Dermis blood vessel endothelial cell (primary cell): Measurements from ENCODE around the gene ACOX2. TPM values are rescaled to one million over a fixed set of nuclear protein-coding genes. Genes with fewer than 3 reads are reported as not detected.
"Not testable (repeated sequence)": the region's sequence is repeated elsewhere in the genome, so short reads cannot be mapped to it uniquely, and the experiment has no call there.

Source experiments
- DNase-seq: peaks from one replicate; pipeline ENCODE4 v3.0.0; 2010
- total RNA-seq: library from RNA; depleted of rRNA; stranded (reverse); fragments of >200 nt; gene quantifications from 2 replicates; pipeline ENCODE4 v1.2.3, GENCODE V29; 2014

Gene ACOX2
- total RNA-seq, 1 donor from 2014 or later, result 1.5 TPM

- no peak for DNase-seq
Measured at GRCh38 chr3:58534592-58535494, 2.1 kb downstream of the ACOX2 start.

- DNase-seq, result peak; percentile 77
Measured at GRCh38 chr3:58532794-58533220, 4.2 kb downstream of the ACOX2 start.

- DNase-seq, result peak; percentile 48
Measured at GRCh38 chr3:58531956-58532355, 5.0 kb downstream of the ACOX2 start.

- no peak for DNase-seq
Measured at GRCh38 chr3:58531555-58531954, 5.4 kb downstream of the ACOX2 start.

GRCh38 chr3:58530354-58530865 is 6.6 kb downstream of the ACOX2 start:
- DNase-seq, result no peak

- peak; percentile 41 for DNase-seq
Measured at GRCh38 chr3:58529516-58530353, 7.3 kb downstream of the ACOX2 start.

- peak; percentile 82 for DNase-seq
Measured at GRCh38 chr3:58528629-58529028, 8.4 kb downstream of the ACOX2 start.

- not testable (repeated sequence) for DNase-seq
Measured at GRCh38 chr3:58527440-58527839, 9.6 kb downstream of the ACOX2 start.

DNA sequence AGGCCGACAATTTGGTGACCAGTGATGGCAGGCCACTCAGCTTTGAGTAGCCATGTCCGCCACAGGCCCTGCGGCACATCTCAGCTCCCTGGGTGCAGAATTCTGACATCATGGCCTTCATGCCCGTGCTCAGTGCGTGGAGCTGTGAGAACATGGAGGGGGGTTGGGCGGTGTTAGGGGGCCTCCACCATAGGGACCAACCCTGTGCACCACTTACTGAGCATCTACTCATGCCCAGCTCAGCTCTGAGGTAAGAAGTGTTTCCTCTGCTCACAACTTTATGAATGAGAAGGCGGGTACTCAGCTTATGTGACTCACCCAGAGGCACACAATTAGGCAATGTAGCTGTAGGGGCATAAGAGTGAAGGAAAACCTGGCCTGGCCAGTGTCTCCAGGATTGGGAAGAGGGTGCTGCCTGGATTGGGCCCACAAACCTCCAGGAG is 10.5 kb downstream of the ACOX2 start:
- peak; percentile 88 for DNase-seq

- no peak for DNase-seq
Measured at GRCh38 chr3:58524326-58524888, 12.6 kb downstream of the ACOX2 start.

- no peak for DNase-seq
Measured at GRCh38 chr3:58522759-58523425, 14.1 kb downstream of the ACOX2 start.

GRCh38 chr3:58521917-58522631 is 14.9 kb downstream of the ACOX2 start:
- DNase-seq, result no peak

DNA sequence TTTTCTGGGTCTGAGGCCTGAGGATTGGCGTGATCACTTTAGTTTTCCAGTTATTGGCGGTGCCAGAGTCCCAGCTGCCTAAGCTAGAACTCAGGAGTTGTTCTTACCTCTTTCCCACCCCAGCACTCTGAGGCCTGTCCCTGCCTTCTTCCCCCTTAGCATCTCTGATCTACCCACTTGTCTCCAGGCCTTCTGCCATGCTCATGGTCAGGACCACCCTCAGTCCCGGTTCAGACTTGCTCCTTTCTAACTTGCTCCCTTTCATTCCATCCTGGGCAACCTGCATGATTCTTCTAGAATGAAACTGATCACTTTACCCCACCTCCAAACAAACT is 15.7 kb downstream of the ACOX2 start:
- DNase-seq, result no peak

- DNase-seq, result no peak
Measured at GRCh38 chr3:58520403-58521335, 16.3 kb downstream of the ACOX2 start.

DNA sequence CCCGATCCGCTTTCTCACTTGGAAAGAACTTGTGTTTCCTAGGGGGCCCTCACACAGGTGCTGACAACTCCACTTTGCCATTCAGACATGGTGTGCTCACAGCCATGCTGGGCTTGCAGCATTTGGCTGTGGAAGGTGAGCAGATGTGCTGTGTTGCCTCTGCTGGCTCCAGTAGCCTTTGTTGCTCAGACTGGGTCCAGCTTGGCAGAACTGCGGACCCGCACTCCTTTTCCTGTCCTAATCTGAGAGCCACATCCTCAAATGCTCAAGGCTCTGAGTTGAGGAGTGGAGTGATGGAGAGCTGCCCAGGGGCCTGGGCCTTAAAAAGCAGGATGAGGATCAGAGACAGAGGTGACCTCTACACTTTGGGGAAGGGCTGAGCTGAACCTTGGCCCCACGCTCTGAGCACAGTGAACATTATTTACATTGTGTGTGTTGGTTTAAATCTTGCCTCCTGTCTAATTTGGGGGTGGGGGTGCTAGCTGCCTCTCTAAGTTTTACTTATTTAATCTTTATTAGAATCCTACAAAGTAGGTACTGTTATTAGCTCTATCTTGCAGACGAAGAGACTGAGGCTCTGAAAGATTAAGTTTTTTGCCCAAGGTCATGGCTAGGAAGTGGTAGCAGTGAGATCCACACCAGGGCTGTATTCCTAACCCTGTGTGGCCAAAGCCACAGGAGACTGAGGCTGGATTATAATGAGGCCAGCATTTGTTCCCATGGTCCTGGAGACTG is 17.2 kb downstream of the ACOX2 start:
- DNase-seq, result no peak

- DNase-seq, result no peak
Measured at GRCh38 chr3:58518291-58518789, 18.6 kb downstream of the ACOX2 start.

DNA sequence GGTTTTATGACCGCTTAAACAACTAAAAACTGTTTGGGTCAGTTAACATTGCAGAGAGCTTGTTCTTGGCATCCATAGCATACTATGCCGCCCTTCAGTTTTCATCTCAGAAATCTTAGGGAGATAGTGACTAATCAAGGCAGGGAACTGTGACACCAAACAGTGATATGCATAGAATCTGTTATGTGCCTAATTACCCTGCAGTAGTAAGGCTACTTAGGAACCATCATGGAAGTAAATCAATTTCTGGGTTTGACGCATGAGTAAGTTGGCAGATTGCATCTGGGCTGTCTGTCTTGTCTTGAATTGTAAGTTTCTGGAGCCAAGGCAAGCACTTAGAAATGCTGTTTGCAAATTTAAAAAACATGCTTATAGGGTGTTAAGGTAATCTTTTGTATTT is 22.6 kb downstream of the ACOX2 start:
- no peak for DNase-seq

- DNase-seq, result no peak
Measured at GRCh38 chr3:58508437-58508836, 28.6 kb downstream of the ACOX2 start.

GRCh38 chr3:58507356-58508078 is 29.5 kb downstream of the ACOX2 start:
- DNase-seq, result no peak
